ENCODE data around the gene AMIGO3. TPM values are rescaled to one million over a fixed set of nuclear protein-coding genes. Genes with fewer than 3 reads are reported as not detected.
A peak's percentile ranks its signal among the peaks of the same experiment; 100 is the strongest.
"Not testable (repeated sequence)": the region's sequence is repeated elsewhere in the genome, so short reads cannot be mapped to it uniquely, and the experiment has no call there.

AMIGO3 gene
- total RNA-seq, 2 donors from 2014 or later = 0.44 to 1.1 TPM

- Histone ChIP-seq H3K4me1 (peaks cover 0 to 44% of the 10 kb centered on the region in 2 donors), H3K36me3 (no peaks in the 10 kb centered on the region)
Measured at GRCh38 chr3:49689046-49689907, 30.2 kb downstream of the AMIGO3 start, which contains the start of the genes MST1 and RNF123. Gene MST1, minus strand, starts transcription at chr3:49689474. Its CDS starts 783 bp downstream, at chr3:49688691. Gene RNF123, plus strand, starts transcription at chr3:49689557. Its CDS starts 1,609 bp downstream, at chr3:49691166.

GRCh38 chr3:49688338-49689045 is 31.0 kb downstream of the AMIGO3 start:
- H3K36me3 ChIP-seq; H3K27me3 ChIP-seq; DNase-seq (ENCODE audit: low spot score); H3K9me3 ChIP-seq: not testable (repeated sequence)
- H3K27ac ChIP-seq = peak overlapping the region; percentile 71 to 88
- H3K4me1 ChIP-seq = peaks cover 0 to 44% of the 10 kb centered on the region in 2 donors
- H3K4me3 ChIP-seq = peak overlapping the region; percentile 82 to 97

More at GRCh38 chr3:49689046-49689907, 30.2 kb downstream of the AMIGO3 start, which contains the start of the genes MST1 and RNF123:
- H3K27ac ChIP-seq = peak within 1 kb of the TSS; percentile 71 to 88
- peak within 1 kb of the TSS; percentile 82 to 97 for H3K4me3 ChIP-seq
- DNase-seq (ENCODE audit: low spot score) = peak; percentile 86
- H3K27me3 ChIP-seq = no peaks in the 10 kb centered on the region
- TF ChIP-seq CTCF (IDR thresholded peaks at IDR 0.05) = peak in 1 of 2 donors; percentile 57
- H3K9me3 ChIP-seq = no peaks in the 10 kb centered on the region

- peaks cover 14% of the 10 kb centered on the region for H3K36me3 ChIP-seq
- not testable (repeated sequence) for H3K27me3 ChIP-seq; H3K9me3 ChIP-seq; DNase-seq (ENCODE audit: low spot score); H3K4me3 ChIP-seq
- H3K27ac ChIP-seq = peak overlapping the region in 1 of 2 donors; percentile 10
- peaks cover 0 to 44% of the 10 kb centered on the region in 2 donors for H3K4me1 ChIP-seq
Measured at GRCh38 chr3:49687424-49687795, 32.1 kb downstream of the AMIGO3 start.

- not testable (repeated sequence) for H3K9me3 ChIP-seq, H3K27me3 ChIP-seq
- Histone ChIP-seq H3K27ac (peak overlapping the region; percentile 10 to 21), H3K4me3 (peak overlapping the region; percentile 29 to 42), H3K36me3 (peaks cover 20% of the 10 kb centered on the region), H3K4me1 (peaks cover 0 to 44% of the 10 kb centered on the region in 2 donors)
- DNase-seq (ENCODE audit: low spot score) = peak; percentile 61
Measured at GRCh38 chr3:49686769-49687423, 32.6 kb downstream of the AMIGO3 start.

GRCh38 chr3:49686346-49686745 is 33.1 kb downstream of the AMIGO3 start:
- not testable (repeated sequence) for H3K9me3 ChIP-seq; DNase-seq (ENCODE audit: low spot score); H3K27me3 ChIP-seq
- Histone ChIP-seq H3K36me3 (peaks cover 25% of the 10 kb centered on the region), H3K27ac (peak overlapping the region in 1 of 2 donors; percentile 21), H3K4me3 (peak overlapping the region; percentile 29 to 42), H3K4me1 (peaks cover 0 to 39% of the 10 kb centered on the region in 2 donors)

- not testable (repeated sequence) for H3K9me3 ChIP-seq, H3K27ac ChIP-seq
- H3K4me3 ChIP-seq = peak overlapping the region in 1 of 2 donors; percentile 42
Measured at GRCh38 chr3:49685846-49686245, 33.6 kb downstream of the AMIGO3 start.

GRCh38 chr3:49685103-49685502 is 34.4 kb downstream of the AMIGO3 start:
- H3K27ac ChIP-seq; H3K4me3 ChIP-seq; H3K9me3 ChIP-seq; H3K27me3 ChIP-seq; DNase-seq (ENCODE audit: low spot score): not testable (repeated sequence)
- Histone ChIP-seq H3K36me3 (peaks cover 38% of the 10 kb centered on the region), H3K4me1 (peaks cover 0 to 27% of the 10 kb centered on the region in 2 donors)

More at GRCh38 chr3:49685846-49686245, 33.6 kb downstream of the AMIGO3 start:
- H3K27me3 ChIP-seq; DNase-seq (ENCODE audit: low spot score): not testable (repeated sequence)
- Histone ChIP-seq H3K36me3 (peaks cover 30% of the 10 kb centered on the region), H3K4me1 (peaks cover 0 to 34% of the 10 kb centered on the region in 2 donors)

- not testable (repeated sequence) for H3K27ac ChIP-seq; H3K4me3 ChIP-seq; DNase-seq (ENCODE audit: low spot score); H3K9me3 ChIP-seq; H3K27me3 ChIP-seq
- Histone ChIP-seq H3K36me3 (peaks cover 43% of the 10 kb centered on the region), H3K4me1 (peaks cover 0 to 23% of the 10 kb centered on the region in 2 donors)
Measured at GRCh38 chr3:49684453-49684852, 35.0 kb downstream of the AMIGO3 start.

- no peaks in the 10 kb centered on the region for H3K27me3 ChIP-seq
- H3K4me1 ChIP-seq = peaks cover 0 to 13% of the 10 kb centered on the region in 2 donors
- H3K4me3 ChIP-seq = no peak overlapping the region
- H3K27ac ChIP-seq = no peak overlapping the region
- H3K9me3 ChIP-seq = no peaks in the 10 kb centered on the region
- peaks cover 56% of the 10 kb centered on the region for H3K36me3 ChIP-seq
- no peak for DNase-seq (ENCODE audit: low spot score)
- TF ChIP-seq CTCF (IDR thresholded peaks at IDR 0.05) = no peak
Measured at GRCh38 chr3:49683162-49683561, 36.3 kb downstream of the AMIGO3 start.

All from right atrium auricular region (tissue), 2 donors.